Nephron progenitor cell (in vitro differentiated cells): ENCODE results near the gene SRP72.
A peak's percentile ranks its signal among the peaks of the same experiment; 100 is the strongest.
"Not testable (repeated sequence)": the region's sequence is repeated elsewhere in the genome, so short reads cannot be mapped to it uniquely, and the experiment has no call there.

ENCODE experiments used
- DNase-seq: peaks from one replicate; pipeline ENCODE4 v3.0.0; 2021
- H3K27ac Mint-ChIP-seq: 2 replicates; pipeline ENCODE4 v1.8.0; 2021; ENCODE audit warnings: mild to moderate bottlenecking, moderate library complexity, mixed read lengths
- H3K27me3 Mint-ChIP-seq: 2 replicates; pipeline ENCODE4 v1.8.0; 2021; ENCODE audit warnings: mild to moderate bottlenecking, low read depth, mixed read lengths; ENCODE audit not compliant: poor library complexity
- H3K36me3 Mint-ChIP-seq: 2 replicates; pipeline ENCODE4 v1.8.0; 2021; ENCODE audit warnings: low read depth, mixed read lengths
- H3K4me1 Mint-ChIP-seq: 2 replicates; pipeline ENCODE4 v1.8.0; 2021; ENCODE audit warnings: mixed read lengths
- H3K4me3 Mint-ChIP-seq: 2 replicates; pipeline ENCODE4 v1.8.0; 2021; ENCODE audit warnings: mild to moderate bottlenecking, moderate library complexity, mixed read lengths
- H3K9me3 Mint-ChIP-seq: 2 replicates; pipeline ENCODE4 v1.8.0; 2021; ENCODE audit warnings: mild to moderate bottlenecking, moderate library complexity, mixed read lengths
- TF ChIP-seq, protein P1 (sequence below): fragments of 200-600 bp; sonication (generic); IDR thresholded peaks from 2 replicates; pipeline ENCODE4 v1.5.0; 2021; ENCODE audit warnings: antibody characterized with exemption

Gene SRP72

GRCh38 chr4:56438766-56439165 lies 28.7 kb upstream of the SRP72 start:
- Mint-ChIP-seq H3K4me3 (peak overlapping the region; percentile 66), H3K9me3 (no peaks in the 10 kb centered on the region), H3K27ac (no peak overlapping the region), H3K4me1 (peaks cover 47% of the 10 kb centered on the region), H3K27me3 (no peaks in the 10 kb centered on the region), H3K36me3 (peaks cover 31% of the 10 kb centered on the region)
- TF ChIP-seq, protein P1, sequence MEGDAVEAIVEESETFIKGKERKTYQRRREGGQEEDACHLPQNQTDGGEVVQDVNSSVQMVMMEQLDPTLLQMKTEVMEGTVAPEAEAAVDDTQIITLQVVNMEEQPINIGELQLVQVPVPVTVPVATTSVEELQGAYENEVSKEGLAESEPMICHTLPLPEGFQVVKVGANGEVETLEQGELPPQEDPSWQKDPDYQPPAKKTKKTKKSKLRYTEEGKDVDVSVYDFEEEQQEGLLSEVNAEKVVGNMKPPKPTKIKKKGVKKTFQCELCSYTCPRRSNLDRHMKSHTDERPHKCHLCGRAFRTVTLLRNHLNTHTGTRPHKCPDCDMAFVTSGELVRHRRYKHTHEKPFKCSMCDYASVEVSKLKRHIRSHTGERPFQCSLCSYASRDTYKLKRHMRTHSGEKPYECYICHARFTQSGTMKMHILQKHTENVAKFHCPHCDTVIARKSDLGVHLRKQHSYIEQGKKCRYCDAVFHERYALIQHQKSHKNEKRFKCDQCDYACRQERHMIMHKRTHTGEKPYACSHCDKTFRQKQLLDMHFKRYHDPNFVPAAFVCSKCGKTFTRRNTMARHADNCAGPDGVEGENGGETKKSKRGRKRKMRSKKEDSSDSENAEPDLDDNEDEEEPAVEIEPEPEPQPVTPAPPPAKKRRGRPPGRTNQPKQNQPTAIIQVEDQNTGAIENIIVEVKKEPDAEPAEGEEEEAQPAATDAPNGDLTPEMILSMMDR: no peak
- DNase-seq: no peak

DNA sequence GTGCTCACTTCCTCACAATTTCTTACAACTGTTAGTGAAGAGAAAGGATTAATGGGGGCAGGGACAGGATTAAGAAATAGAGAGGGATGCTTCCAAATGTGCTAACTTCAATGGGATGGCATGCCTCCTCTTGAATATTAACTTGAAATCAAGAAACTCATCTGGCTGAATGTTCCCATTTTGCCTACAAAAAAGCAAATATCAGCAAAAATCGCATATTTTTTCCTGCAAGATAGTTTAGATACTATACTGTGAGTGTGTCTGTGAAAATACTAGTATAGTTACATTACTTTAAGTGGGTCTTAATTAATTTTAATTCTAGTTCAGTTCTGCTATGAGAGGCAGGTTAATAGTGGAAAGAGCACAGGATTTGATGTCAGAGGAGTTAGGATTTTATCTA lies 26.4 kb upstream of the SRP72 start:
- H3K9me3 Mint-ChIP-seq: no peaks in the 10 kb centered on the region
- TF ChIP-seq, protein P1: no peak
- peaks cover 37% of the 10 kb centered on the region for H3K4me1 Mint-ChIP-seq
- no peak overlapping the region for H3K27ac Mint-ChIP-seq
- H3K27me3 Mint-ChIP-seq: no peaks in the 10 kb centered on the region
- no peak overlapping the region for H3K4me3 Mint-ChIP-seq
- no peak for DNase-seq
- peaks cover 50% of the 10 kb centered on the region for H3K36me3 Mint-ChIP-seq

DNA sequence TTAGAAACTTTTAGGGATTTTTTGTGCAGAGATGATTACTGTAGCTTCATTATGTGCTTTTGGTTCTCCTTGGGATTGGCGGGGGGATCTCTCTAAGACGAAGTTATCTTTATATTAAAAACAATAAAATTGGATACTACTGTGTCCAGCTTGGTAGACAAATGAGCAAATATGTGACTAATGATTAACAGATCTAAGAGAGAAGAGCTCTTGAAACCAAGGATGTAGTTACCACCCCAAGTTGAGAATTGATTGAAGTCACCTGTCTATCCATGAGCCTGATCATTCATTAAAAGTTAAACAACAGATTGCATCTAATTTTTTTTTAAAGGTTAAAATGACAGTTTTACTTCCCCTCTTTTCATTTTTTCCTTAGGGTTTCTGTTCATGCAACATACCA lies 22.7 kb upstream of the SRP72 start:
- Mint-ChIP-seq H3K4me3 (no peak overlapping the region), H3K27me3 (no peaks in the 10 kb centered on the region), H3K4me1 (peaks cover 16% of the 10 kb centered on the region), H3K36me3 (peaks cover 78% of the 10 kb centered on the region), H3K27ac (no peak overlapping the region), H3K9me3 (no peaks in the 10 kb centered on the region)
- DNase-seq: no peak
- TF ChIP-seq, protein P1: no peak

DNA sequence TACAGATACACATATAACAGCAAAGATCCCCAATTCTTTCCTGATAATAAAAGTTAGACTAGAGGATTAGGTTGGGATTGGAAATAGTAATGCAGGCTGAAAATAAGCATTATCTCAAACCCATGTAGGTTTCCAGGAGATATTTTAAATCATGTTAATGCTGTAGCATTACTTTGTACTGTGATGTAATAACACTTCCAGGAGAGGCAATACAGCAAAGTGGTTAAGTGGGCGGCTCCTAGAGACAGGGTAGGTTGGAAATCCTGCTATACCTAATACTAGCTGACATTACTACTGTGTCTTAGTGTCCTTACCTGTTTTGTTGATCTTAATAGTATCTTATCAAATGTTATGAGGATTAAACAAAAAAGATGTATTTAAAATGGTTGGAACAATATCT lies 21.7 kb upstream of the SRP72 start:
- Mint-ChIP-seq H3K4me1 (peaks cover 7% of the 10 kb centered on the region), H3K27ac (no peak overlapping the region), H3K9me3 (no peaks in the 10 kb centered on the region), H3K36me3 (peaks cover 85% of the 10 kb centered on the region), H3K4me3 (no peak overlapping the region), H3K27me3 (no peaks in the 10 kb centered on the region)
- TF ChIP-seq, protein P1: no peak
- DNase-seq: no peak

DNA sequence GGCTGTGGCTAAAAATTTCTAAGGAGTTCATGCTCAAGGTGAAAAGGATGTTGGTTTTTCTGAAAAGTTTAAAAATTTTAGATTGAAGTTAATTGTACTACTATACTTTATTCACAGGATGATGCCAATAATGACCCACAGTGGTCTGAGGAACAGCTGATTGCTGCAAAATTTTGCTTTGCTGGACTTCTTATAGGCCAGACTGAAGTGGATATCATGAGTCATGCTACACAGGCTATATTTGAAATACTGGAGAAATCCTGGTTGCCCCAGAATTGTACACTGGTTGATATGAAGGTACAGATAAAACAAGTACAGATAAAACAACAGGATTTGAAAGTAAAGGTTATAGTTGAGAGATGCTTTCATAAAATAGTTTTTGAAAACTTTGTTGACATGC lies 19.1 kb upstream of the SRP72 start:
- peaks cover 94% of the 10 kb centered on the region for H3K36me3 Mint-ChIP-seq
- H3K9me3 Mint-ChIP-seq: no peaks in the 10 kb centered on the region
- H3K27me3 Mint-ChIP-seq: no peaks in the 10 kb centered on the region
- TF ChIP-seq, protein P1: no peak
- no peak overlapping the region for H3K27ac Mint-ChIP-seq
- no peak overlapping the region for H3K4me3 Mint-ChIP-seq
- no peaks in the 10 kb centered on the region for H3K4me1 Mint-ChIP-seq
- DNase-seq: no peak

GRCh38 chr4:56449475-56449874 lies 17.9 kb upstream of the SRP72 start:
- not testable (repeated sequence) for H3K27me3 Mint-ChIP-seq, H3K4me1 Mint-ChIP-seq, H3K27ac Mint-ChIP-seq, H3K9me3 Mint-ChIP-seq, DNase-seq, H3K4me3 Mint-ChIP-seq
- peaks cover 94% of the 10 kb centered on the region for H3K36me3 Mint-ChIP-seq
